Measurements from ENCODE around the gene SLC26A3.
A peak's percentile ranks its signal among the peaks of the same experiment; 100 is the strongest.

GRCh38 chr7:107743567-107744344, 59.3 kb downstream of the SLC26A3 start, which contains the start of gene CBLL1:
- TF ChIP-seq CTCF (conservative IDR thresholded peaks at IDR 0.05 in 1 of 2, IDR thresholded peaks at IDR 0.05 in 1 of 2; ENCODE audit: extremely low read depth in 1 of 2, insufficient read depth in 1 of 2, low read depth in 1 of 2, low read length in 2 of 2) (peak; percentile 37 to 76), EZH2 (IDR thresholded peaks at IDR 0.05; ENCODE audit: borderline replicate concordance, low read length) (no peak)
